Stimulated activated CD4-positive, alpha-beta T cell treated with anti-CD3 and anti-CD28 coated beads, Interleukin-1b, Interleukin-23, amount 100 ng/mL, for 24 hours (primary cell): ENCODE data around the gene ANKDD1A.

ENCODE experiments used
- DNase-seq, 4 experiments: peaks; one replicate each; pipeline ENCODE4 v3.0.0-alpha.2; 2020; ENCODE audit warnings: low read depth in 4 of 4, low spot score in 1 of 4

The ANKDD1A gene

GRCh38 chr15:64895285-64896065 lies 16.2 kb upstream of the ANKDD1A start:
- DNase-seq: no peak

GRCh38 chr15:64896371-64897069 lies 15.2 kb upstream of the ANKDD1A start:
- DNase-seq: no peak

- no peak for DNase-seq
These were observed 14.2 kb upstream of the ANKDD1A start for GRCh38 chr15:64897345-64897985.

- DNase-seq: no peak
These were observed 13.3 kb upstream of the ANKDD1A start for GRCh38 chr15:64898406-64898805.

- no peak for DNase-seq
These were observed 10.6 kb upstream of the ANKDD1A start for GRCh38 chr15:64901141-64901540.

GRCh38 chr15:64901914-64902313 lies 9.8 kb upstream of the ANKDD1A start:
- DNase-seq: no peak

- no peak for DNase-seq
These were observed 8.8 kb upstream of the ANKDD1A start for GRCh38 chr15:64902863-64903262.

- no peak for DNase-seq
These were observed 8.3 kb upstream of the ANKDD1A start for GRCh38 chr15:64903326-64903950.

- no peak for DNase-seq
These were observed 7.5 kb upstream of the ANKDD1A start for GRCh38 chr15:64904189-64904588.

GRCh38 chr15:64905119-64905831 lies 6.4 kb upstream of the ANKDD1A start:
- DNase-seq: peak in 3 of 4 experiments; percentile 62 to 72 (median 65)

- no peak for DNase-seq
These were observed 5.8 kb upstream of the ANKDD1A start for GRCh38 chr15:64905941-64906340.

- DNase-seq: no peak
These were observed 5.3 kb upstream of the ANKDD1A start for GRCh38 chr15:64906402-64906801.

GRCh38 chr15:64907991-64908390 lies 3.7 kb upstream of the ANKDD1A start:
- no peak for DNase-seq

GRCh38 chr15:64909546-64909945 lies 2.2 kb upstream of the ANKDD1A start:
- DNase-seq: no peak

GRCh38 chr15:64912379-64913325 lies 950 bp downstream of the ANKDD1A start:
- no peak for DNase-seq

GRCh38 chr15:64915518-64916227 lies 4.0 kb downstream of the ANKDD1A start:
- no peak for DNase-seq

GRCh38 chr15:64916365-64916764 lies 4.7 kb downstream of the ANKDD1A start:
- DNase-seq: no peak

- DNase-seq: no peak
These were observed 5.5 kb downstream of the ANKDD1A start for GRCh38 chr15:64917211-64917610.

GRCh38 chr15:64919721-64920120 lies 8.0 kb downstream of the ANKDD1A start:
- no peak for DNase-seq
